ENCODE data around the gene MPHOSPH9.

MPHOSPH9 gene

DNA sequence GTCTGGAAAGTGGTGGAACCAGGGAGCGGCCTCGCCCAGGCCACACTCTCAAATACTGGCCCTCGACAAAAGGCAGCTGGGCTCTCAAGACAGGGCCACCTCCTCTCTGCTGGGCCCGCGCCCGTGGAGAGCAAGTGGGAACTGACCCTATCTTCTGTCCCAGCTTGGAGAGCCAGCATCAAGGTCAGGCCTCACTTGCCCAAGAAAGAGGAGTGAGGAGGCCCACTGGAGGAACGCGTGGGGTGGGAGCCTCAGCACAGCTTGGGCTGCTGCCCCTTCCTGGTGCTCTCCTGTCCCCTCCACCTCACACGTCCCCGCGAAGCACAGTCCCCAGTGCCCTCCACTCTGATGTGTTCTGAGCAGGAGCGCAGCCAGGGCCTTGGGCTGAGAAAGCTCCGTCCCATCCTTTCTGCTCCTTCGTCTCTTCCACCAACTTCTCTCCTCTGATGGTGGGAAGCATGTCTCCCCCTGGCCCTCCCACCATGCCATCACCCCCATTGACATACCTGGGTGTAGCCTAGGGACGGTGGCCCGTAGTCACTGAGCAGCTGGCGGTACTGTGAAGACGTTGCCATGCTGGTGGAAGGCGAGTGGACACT, 33.8 kb upstream of the MPHOSPH9 start:
- TF ChIP-seq, protein P1, sequence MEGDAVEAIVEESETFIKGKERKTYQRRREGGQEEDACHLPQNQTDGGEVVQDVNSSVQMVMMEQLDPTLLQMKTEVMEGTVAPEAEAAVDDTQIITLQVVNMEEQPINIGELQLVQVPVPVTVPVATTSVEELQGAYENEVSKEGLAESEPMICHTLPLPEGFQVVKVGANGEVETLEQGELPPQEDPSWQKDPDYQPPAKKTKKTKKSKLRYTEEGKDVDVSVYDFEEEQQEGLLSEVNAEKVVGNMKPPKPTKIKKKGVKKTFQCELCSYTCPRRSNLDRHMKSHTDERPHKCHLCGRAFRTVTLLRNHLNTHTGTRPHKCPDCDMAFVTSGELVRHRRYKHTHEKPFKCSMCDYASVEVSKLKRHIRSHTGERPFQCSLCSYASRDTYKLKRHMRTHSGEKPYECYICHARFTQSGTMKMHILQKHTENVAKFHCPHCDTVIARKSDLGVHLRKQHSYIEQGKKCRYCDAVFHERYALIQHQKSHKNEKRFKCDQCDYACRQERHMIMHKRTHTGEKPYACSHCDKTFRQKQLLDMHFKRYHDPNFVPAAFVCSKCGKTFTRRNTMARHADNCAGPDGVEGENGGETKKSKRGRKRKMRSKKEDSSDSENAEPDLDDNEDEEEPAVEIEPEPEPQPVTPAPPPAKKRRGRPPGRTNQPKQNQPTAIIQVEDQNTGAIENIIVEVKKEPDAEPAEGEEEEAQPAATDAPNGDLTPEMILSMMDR (conservative IDR thresholded peaks at IDR 0.05; ENCODE audit: low read length): no peak
- no peak overlapping the region for H3K4me3 ChIP-seq (ENCODE audit: low read length)
- DNase-seq (ENCODE audit: low read depth): no peak

GRCh38 chr12:123265851-123266678, 33.1 kb upstream of the MPHOSPH9 start:
- TF ChIP-seq, protein P1 (conservative IDR thresholded peaks at IDR 0.05; ENCODE audit: low read length): no peak
- DNase-seq (ENCODE audit: low read depth): no peak
- H3K4me3 ChIP-seq (ENCODE audit: low read length): no peak overlapping the region

DNA sequence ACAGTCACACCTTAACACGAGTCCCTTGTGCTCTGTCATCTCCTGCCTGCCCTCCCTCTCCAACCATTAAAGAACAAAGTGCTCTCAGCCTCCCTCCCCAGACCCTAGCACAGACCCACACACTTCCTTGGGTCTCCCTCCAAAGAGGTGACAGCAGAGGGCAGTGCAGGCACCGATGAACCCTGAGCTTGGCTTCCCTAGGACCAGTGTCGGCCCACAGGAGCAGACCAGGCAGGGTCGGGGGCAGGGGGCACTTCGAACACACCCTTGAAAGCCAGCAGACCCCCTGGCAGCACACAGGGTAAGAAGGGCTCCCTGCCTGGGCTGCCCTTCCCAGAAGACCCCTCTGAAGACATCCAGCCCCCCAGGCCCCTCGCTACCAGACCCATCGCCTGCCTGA, 31.7 kb upstream of the MPHOSPH9 start:
- TF ChIP-seq, protein P1 (conservative IDR thresholded peaks at IDR 0.05; ENCODE audit: low read length): no peak; the same call in 1 of the 2 replicates
- H3K4me3 ChIP-seq (ENCODE audit: low read length): no peak overlapping the region
- DNase-seq (ENCODE audit: low read depth): no peak

GRCh38 chr12:123263196-123263817, 30.4 kb upstream of the MPHOSPH9 start:
- DNase-seq (ENCODE audit: low read depth): no peak
- TF ChIP-seq, protein P1 (conservative IDR thresholded peaks at IDR 0.05; ENCODE audit: low read length): no peak
- H3K4me3 ChIP-seq (ENCODE audit: low read length): no peak overlapping the region

DNA sequence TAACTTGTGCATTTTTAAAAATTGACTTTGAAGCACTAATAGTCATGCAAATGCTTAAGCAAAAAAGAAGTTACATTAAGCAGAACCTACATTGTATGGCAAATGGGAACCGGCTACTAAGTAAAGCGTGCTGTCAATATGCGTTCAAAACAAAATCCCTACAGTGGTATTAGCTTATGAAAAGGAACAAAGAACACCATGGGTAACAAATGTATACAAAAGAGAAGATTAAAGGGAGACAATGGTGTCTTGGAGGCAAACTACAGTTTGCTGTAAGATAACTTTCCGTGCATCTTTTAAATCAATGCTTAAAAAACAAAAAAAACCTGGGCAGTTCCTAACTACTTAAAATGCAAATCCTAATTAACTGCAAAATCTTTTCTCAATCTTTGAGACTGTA, 28.3 kb upstream of the MPHOSPH9 start:
- TF ChIP-seq, protein P1 (conservative IDR thresholded peaks at IDR 0.05; ENCODE audit: low read length): no peak
- DNase-seq (ENCODE audit: low read depth): no peak
- no peak overlapping the region for H3K4me3 ChIP-seq (ENCODE audit: low read length)

- TF ChIP-seq, protein P1 (conservative IDR thresholded peaks at IDR 0.05; ENCODE audit: low read length): no peak
- H3K4me3 ChIP-seq (ENCODE audit: low read length): no peak overlapping the region
- no peak for DNase-seq (ENCODE audit: low read depth)
Observed at GRCh38 chr12:123260081-123260480, 27.1 kb upstream of the MPHOSPH9 start.
